A549 (cell line): Measurements from ENCODE around the gene SYT2. TPM values are rescaled to one million over a fixed set of nuclear protein-coding genes. Genes with fewer than 3 reads are reported as not detected.

Experiments used
- ATAC-seq, 2 experiments: fragments of 200-7000 bp in 1 of 2; fragments of >200 bp in 1 of 2; cut with Nextera tagmentation in 1 of 2; cut with Tn5 transposase in 1 of 2; 3 replicates each; pipeline versions ENCODE4 v1.8.0 to v1.9.1; 2018 to 2020; ENCODE audit warnings: mild to moderate bottlenecking in 1 of 2, moderate library complexity in 1 of 2
- CTCF ChIA-PET: fragments of 300-600 bp; sonication (Branson Sonifier 250); formaldehyde crosslinking; extraction: SDS; loops from one replicate; lab custom pipeline; 2021; ENCODE audit warnings: antibody characterized with exemption, inconsistent platforms; lab: Yijun Ruan, JAX
- POLR2A ChIA-PET: fragments of 350-600 bp; formaldehyde crosslinking; extraction: SDS; loops from one replicate; lab custom pipeline; 2021; ENCODE audit warnings: antibody characterized with exemption, inconsistent platforms; lab: Yijun Ruan, JAX
- DNase-seq, 2 experiments: peaks; one replicate each; pipeline versions ENCODE4 v3.0.0 to v3.0.0-alpha.2; 2011 to 2016; ENCODE audit warnings: low read depth in 1 of 2, low spot score in 1 of 2
- FAIRE-seq: peaks from 2 replicates; lab custom pipeline; 2011; peaks lifted over from hg19 to GRCh38; lab: Jason Lieb, UNC
- H3K27ac ChIP-seq, 2 experiments: fragments of >200 bp; sonication (Bioruptor Twin); formaldehyde crosslinking; 3 replicates each; pipeline ENCODE4 v1.5.1; 2016 to 2017
- H3K4me1 ChIP-seq: fragments of >200 bp; sonication (Bioruptor Twin); formaldehyde crosslinking; 3 replicates; pipeline ENCODE4 v1.6.1; 2016
- H3K4me2 ChIP-seq: fragments of >200 bp; sonication (Bioruptor Twin); formaldehyde crosslinking; 3 replicates; pipeline ENCODE4 v1.6.1; 2016
- H3K4me3 ChIP-seq: fragments of >200 bp; sonication (Bioruptor Twin); formaldehyde crosslinking; 3 replicates; pipeline ENCODE4 v1.5.1; 2016
- H3K9me3 ChIP-seq: fragments of >200 bp; sonication (Bioruptor Twin); formaldehyde crosslinking; 3 replicates; pipeline ENCODE4 v1.6.1; 2016
- ATOH8 ChIP-seq: fragments of 250-450 bp; sonication (Bioruptor Pico); IDR thresholded peaks from 2 replicates; pipeline ENCODE4 v1.5.0; 2020; ENCODE audit warnings: low read depth, mild to moderate bottlenecking, moderate library complexity
- CHD2 ChIP-seq: fragments of 150-350 bp; IDR thresholded peaks from 2 replicates; pipeline ENCODE4 v1.6.1; 2014; ENCODE audit warnings: low read length; ENCODE audit not compliant: partially characterized antibody
- CHD4 ChIP-seq: fragments of 200-600 bp; sonication (generic); IDR thresholded peaks from 2 replicates; pipeline ENCODE4 v1.6.1; 2016; ENCODE audit warnings: antibody characterized with exemption, mild to moderate bottlenecking, borderline replicate concordance
- CTCF ChIP-seq: fragments of >200 bp; sonication (Bioruptor Twin); formaldehyde crosslinking; IDR thresholded peaks from 3 replicates; pipeline ENCODE4 v1.5.1; 2016
- HMGXB4 ChIP-seq: fragments of 250-450 bp; sonication (Bioruptor Pico); IDR thresholded peaks from 2 replicates; pipeline ENCODE4 v1.5.0; 2021; ENCODE audit warnings: mild to moderate bottlenecking, moderate library complexity, borderline replicate concordance
- HOXB13 ChIP-seq: fragments of 250-450 bp; sonication (Bioruptor Pico); IDR thresholded peaks from 2 replicates; pipeline ENCODE4 v1.5.0; 2020; ENCODE audit warnings: low read depth, mild to moderate bottlenecking, moderate library complexity
- HOXB5 ChIP-seq: fragments of 250-450 bp; sonication (Bioruptor Pico); IDR thresholded peaks from 2 replicates; pipeline ENCODE4 v1.5.0; 2020; ENCODE audit warnings: mild to moderate bottlenecking, moderate library complexity
- JUN ChIP-seq, 2 experiments: fragments of >200 bp; sonication (Bioruptor Twin); formaldehyde crosslinking; IDR thresholded peaks; 2 replicates in 1 of 2; 3 replicates in 1 of 2; pipeline ENCODE4 v1.6.1; 2016 to 2017
- JUNB ChIP-seq: fragments of >200 bp; sonication (Bioruptor Twin); formaldehyde crosslinking; IDR thresholded peaks from 2 replicates; pipeline ENCODE4 v1.6.1; 2016
- KDM1A ChIP-seq: fragments of 200-600 bp; sonication (generic); IDR thresholded peaks from 2 replicates; pipeline ENCODE4 v1.6.1; 2016; ENCODE audit warnings: low read depth, mild to moderate bottlenecking
- NPAS2 ChIP-seq: fragments of 250-450 bp; sonication (Bioruptor Pico); IDR thresholded peaks from 2 replicates; pipeline ENCODE4 v1.8.0; 2022; ENCODE audit warnings: mild to moderate bottlenecking, moderate library complexity, borderline replicate concordance
- PHF8 ChIP-seq: fragments of 200-600 bp; sonication (generic); IDR thresholded peaks from 2 replicates; pipeline ENCODE4 v1.6.1; 2016; ENCODE audit warnings: low read depth, mild to moderate bottlenecking, antibody characterized with exemption, moderate library complexity, borderline replicate concordance
- POLR2AphosphoS2 ChIP-seq: conservative IDR thresholded peaks from 2 replicates; pipeline ENCODE4 v1.6.1; 2012; ENCODE audit warnings: low read length, improper control_type of control experiment, inconsistent platforms
- ZNF302 ChIP-seq: fragments of 250-450 bp; sonication (Bioruptor Pico); IDR thresholded peaks from 2 replicates; pipeline ENCODE4 v1.9.0; 2021; ENCODE audit warnings: inconsistent platforms, mild to moderate bottlenecking, moderate library complexity
- WGBS: methylation state at CpG from one replicate; pipeline ENCODE4 v1.1.6; 2017; ENCODE audit errors: missing lambda C conversion rate; 5-methylcytosine and 5-hydroxymethylcytosine counted together
- polyA plus RNA-seq, 4 experiments: library from polyadenylated mRNA; depleted of rRNA in 3 of 4; stranded (reverse); fragments of >200 nt; fragmentation: RNase III in 1 of 4; extraction: RNeasy Plus Mini Kit Qiagen cat#74134 plus additional on column Dnase treatment in 1 of 4; gene quantifications; 2 replicates in 3 of 4; 3 replicates in 1 of 4; pipeline ENCODE4 v1.2.3, GENCODE V29; 2011 to 2017
- TF ChIP-seq, protein P1 (sequence below): IDR thresholded peaks from 2 replicates; pipeline ENCODE4 v1.6.1; 2012; ENCODE audit warnings: low read depth, borderline replicate concordance
- TF ChIP-seq, protein P2 (sequence below): fragments of >200 bp; sonication (Bioruptor Twin); formaldehyde crosslinking; IDR thresholded peaks from 3 replicates; pipeline ENCODE4 v1.6.1; 2016
- TF ChIP-seq, protein P3 (sequence below): fragments of 450-650 bp; IDR thresholded peaks from 2 replicates; pipeline ENCODE4 v1.6.1; 2014; ENCODE audit warnings: antibody characterized with exemption

Gene SYT2
- polyA plus RNA-seq, 2 of the 4 experiments (the other 2 are of a cell fraction) = 0.03 to 0.04 TPM

DNA sequence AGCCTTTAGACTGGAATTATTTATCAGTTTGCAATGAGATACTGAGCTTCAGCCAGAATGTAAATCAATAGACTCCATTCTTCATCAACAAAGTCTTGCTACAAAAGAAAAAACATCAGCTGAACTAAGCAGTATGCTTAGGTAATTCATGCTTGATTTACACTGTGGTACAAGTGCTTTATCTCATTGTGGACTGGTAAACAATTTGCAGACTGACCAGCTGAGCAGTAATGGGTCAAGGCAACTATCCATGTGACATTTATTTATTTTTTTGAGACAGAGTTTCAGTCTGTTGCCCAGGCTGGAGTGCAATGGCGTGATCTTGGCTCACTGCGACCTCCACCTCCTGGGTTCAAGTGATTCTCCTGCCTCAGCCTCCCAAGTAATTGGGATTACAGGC, 39.8 kb upstream of the SYT2 start:
- POLR2A ChIA-PET = no interaction called here
- CTCF ChIA-PET = interaction anchor here (0.8 to 1.6 kb wide), 6 partner anchors 9 to 249 kb away, joined by 3 to 5 read pairs (median 3); no protein-coding TSS in a partner anchor

GRCh38 chr1:202745323-202745888, 35.2 kb upstream of the SYT2 start:
- ChIA-PET POLR2A (no interaction called here), CTCF (no interaction called here)
- Histone ChIP-seq H3K27ac (no peak overlapping the region), H3K4me3 (no peak overlapping the region), H3K4me1 (no peaks in the 10 kb centered on the region), H3K9me3 (no peaks in the 10 kb centered on the region), H3K4me2 (no peak overlapping the region)
- WGBS = 84% methylated on average over 3 of the region's 3 CpGs
- ATAC-seq = no peak
- FAIRE-seq = peak; percentile 23
- no peak for DNase-seq
- TF ChIP-seq, protein P1, sequence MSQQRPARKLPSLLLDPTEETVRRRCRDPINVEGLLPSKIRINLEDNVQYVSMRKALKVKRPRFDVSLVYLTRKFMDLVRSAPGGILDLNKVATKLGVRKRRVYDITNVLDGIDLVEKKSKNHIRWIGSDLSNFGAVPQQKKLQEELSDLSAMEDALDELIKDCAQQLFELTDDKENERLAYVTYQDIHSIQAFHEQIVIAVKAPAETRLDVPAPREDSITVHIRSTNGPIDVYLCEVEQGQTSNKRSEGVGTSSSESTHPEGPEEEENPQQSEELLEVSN = no peak
- TF ChIP-seq, protein P2, sequence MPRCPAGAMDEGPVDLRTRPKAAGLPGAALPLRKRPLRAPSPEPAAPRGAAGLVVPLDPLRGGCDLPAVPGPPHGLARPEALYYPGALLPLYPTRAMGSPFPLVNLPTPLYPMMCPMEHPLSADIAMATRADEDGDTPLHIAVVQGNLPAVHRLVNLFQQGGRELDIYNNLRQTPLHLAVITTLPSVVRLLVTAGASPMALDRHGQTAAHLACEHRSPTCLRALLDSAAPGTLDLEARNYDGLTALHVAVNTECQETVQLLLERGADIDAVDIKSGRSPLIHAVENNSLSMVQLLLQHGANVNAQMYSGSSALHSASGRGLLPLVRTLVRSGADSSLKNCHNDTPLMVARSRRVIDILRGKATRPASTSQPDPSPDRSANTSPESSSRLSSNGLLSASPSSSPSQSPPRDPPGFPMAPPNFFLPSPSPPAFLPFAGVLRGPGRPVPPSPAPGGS = no peak
- TF ChIP-seq HMGXB4 (CRISPR knock-in tag) = no peak
- no peak for TF ChIP-seq KDM1A
- no peak for TF ChIP-seq JUN (IDR thresholded peaks at IDR 0.05)
- no peak for TF ChIP-seq CTCF
- no peak for TF ChIP-seq CHD2

More for the DNA sequence above, 39.8 kb upstream of the SYT2 start:
- no peaks in the 10 kb centered on the region for H3K4me1 ChIP-seq
- TF ChIP-seq HOXB13 (CRISPR knock-in tag) (no peak), PHF8 (no peak), ATOH8 (no peak), ZNF302 (CRISPR knock-in tag) (no peak), CHD2 (no peak), CHD4 (no peak), HMGXB4 (CRISPR knock-in tag) (no peak), JUNB (no peak), HOXB5 (CRISPR knock-in tag) (no peak), POLR2AphosphoS2 (no peak), NPAS2 (CRISPR knock-in tag) (no peak), CTCF (no peak)
- TF ChIP-seq, protein P1 = no peak
- TF ChIP-seq, protein P3, sequence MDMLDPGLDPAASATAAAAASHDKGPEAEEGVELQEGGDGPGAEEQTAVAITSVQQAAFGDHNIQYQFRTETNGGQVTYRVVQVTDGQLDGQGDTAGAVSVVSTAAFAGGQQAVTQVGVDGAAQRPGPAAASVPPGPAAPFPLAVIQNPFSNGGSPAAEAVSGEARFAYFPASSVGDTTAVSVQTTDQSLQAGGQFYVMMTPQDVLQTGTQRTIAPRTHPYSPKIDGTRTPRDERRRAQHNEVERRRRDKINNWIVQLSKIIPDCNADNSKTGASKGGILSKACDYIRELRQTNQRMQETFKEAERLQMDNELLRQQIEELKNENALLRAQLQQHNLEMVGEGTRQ = no peak
- no peak overlapping the region for H3K27ac ChIP-seq
- FAIRE-seq (no peak), DNase-seq (no peak), ATAC-seq (no peak)
- no peaks in the 10 kb centered on the region for H3K9me3 ChIP-seq
- 100% methylated on average over 2 of the region's 2 CpGs for WGBS
- no peak overlapping the region for H3K4me2 ChIP-seq
- no peak overlapping the region for H3K4me3 ChIP-seq
